Measurements from ENCODE around the gene HSPB7.
A peak's percentile ranks its signal among the peaks of the same experiment; 100 is the strongest.

HSPB7 gene

DNA sequence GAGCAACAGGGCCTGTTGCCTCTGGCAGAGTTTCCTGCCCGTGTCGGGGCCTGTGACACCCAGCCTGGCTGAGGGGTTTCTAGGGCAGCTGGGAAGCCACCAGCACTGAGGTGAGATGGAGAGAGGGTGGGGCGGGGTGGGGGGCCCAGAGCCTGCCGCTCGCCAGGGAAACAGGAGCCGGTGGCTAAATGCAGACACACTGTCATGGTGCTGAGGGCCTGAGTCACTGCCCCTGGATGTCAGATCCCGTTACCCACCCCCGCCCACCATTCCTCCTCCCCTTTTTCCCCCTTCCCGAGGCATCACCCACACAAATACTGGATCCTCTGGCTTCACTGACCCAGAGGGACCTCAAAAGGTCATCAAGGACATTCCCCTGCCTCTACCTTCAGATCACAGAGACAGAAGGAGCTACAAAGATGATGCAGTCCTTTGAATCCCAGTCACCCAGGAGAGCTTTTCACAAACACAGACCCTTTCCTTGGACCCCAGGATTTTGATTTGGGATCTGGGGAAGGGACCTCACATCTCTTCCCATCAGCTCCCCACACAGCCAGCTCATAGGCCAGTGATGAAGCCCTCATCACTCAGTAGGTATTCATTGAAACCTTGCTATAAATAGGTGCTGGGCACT is 1.9 kb upstream of the HSPB7 start:
- Histone ChIP-seq H3K9me3 (ENCODE audit: insufficient read depth, low read length, severe bottlenecking) (no peaks in the 10 kb centered on the region), H3K4me1 (ENCODE audit: insufficient read depth, low read length) (no peaks in the 10 kb centered on the region), H3K4me2 (ENCODE audit: insufficient read depth, low read length) (no peak overlapping the region), H3K27ac (ENCODE audit: low read length) (no peak overlapping the region), H3K36me3 (ENCODE audit: insufficient read depth, low read length) (no peaks in the 10 kb centered on the region), H2AFZ (ENCODE audit: low read depth, low read length) (no peak overlapping the region), H3K9ac (ENCODE audit: low read depth, low read length) (no peak overlapping the region), H3K27me3 (ENCODE audit: insufficient read depth, low read length, poor library complexity) (peaks cover 17% of the 10 kb centered on the region), H3K4me3 (ENCODE audit: low read depth in 1 of 2, low read length in 2 of 2) (no peak overlapping the region), H4K20me1 (ENCODE audit: insufficient read depth, low read length) (peaks cover 6% of the 10 kb centered on the region), H3K79me2 (ENCODE audit: insufficient read depth, low read length) (no peaks in the 10 kb centered on the region)
- TF ChIP-seq, protein P1, sequence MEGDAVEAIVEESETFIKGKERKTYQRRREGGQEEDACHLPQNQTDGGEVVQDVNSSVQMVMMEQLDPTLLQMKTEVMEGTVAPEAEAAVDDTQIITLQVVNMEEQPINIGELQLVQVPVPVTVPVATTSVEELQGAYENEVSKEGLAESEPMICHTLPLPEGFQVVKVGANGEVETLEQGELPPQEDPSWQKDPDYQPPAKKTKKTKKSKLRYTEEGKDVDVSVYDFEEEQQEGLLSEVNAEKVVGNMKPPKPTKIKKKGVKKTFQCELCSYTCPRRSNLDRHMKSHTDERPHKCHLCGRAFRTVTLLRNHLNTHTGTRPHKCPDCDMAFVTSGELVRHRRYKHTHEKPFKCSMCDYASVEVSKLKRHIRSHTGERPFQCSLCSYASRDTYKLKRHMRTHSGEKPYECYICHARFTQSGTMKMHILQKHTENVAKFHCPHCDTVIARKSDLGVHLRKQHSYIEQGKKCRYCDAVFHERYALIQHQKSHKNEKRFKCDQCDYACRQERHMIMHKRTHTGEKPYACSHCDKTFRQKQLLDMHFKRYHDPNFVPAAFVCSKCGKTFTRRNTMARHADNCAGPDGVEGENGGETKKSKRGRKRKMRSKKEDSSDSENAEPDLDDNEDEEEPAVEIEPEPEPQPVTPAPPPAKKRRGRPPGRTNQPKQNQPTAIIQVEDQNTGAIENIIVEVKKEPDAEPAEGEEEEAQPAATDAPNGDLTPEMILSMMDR (IDR thresholded peaks at IDR 0.05; ENCODE audit: borderline replicate concordance, extremely low read depth, low read length, poor library complexity, severe bottlenecking): no peak
- no peak for TF ChIP-seq EZH2 (IDR thresholded peaks at IDR 0.05; ENCODE audit: borderline replicate concordance, low read depth, low read length, severe bottlenecking)
- ATAC-seq (ENCODE audit: insufficient read depth, low read depth) (0 out of 3 replicates have a peak, but pooled peaks have one; percentile 27), DNase-seq (no peak)

DNA sequence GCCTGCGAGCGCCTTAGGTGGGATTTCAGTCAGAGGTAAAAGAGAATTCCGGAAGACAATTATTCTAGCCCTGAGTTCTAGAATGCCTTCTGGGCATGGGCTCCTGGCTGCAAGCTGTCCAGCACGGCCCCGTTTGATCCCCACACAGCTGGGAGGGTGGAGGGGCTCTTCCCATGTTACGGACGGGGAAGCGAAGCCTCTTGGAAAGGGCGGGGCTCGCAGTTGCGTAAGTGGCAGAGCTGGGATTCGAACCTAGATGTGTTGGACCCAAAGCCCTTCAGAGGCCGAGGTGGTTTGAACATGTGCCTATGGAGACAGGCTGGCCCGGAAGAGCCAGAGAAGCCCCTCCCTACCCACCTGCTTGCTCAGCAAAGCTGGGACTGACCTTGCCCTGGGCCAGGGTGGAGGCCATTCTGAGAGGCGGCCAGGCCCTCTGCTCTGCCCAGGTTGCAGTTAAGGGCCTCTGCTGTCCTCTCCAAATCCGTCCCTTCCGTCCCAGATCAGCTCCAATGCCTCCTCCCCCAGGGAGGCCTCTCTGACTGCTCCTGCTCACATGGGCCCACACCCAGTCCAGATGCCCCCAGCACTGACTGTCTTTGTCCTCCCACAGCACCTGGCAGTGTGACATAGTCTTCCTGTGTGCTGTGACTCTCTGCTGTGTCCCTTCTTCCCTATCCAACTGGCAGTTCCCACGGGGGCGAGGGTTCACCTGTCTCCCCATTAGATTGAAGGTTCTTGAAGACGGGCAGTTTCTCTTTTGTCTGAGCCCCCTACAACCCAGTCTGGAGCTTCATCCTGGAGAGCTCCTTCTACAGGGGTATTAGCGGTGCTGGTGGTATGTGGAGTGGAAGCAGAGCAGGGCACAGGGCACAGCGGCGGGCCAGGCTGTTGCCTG is 1.2 kb upstream of the HSPB7 start:
- H3K4me3 ChIP-seq (ENCODE audit: low read depth in 1 of 2, low read length in 2 of 2): no peak overlapping the region
- TF ChIP-seq, protein P1 (IDR thresholded peaks at IDR 0.05; ENCODE audit: borderline replicate concordance, extremely low read depth, low read length, poor library complexity, severe bottlenecking): no peak
- TF ChIP-seq EZH2 (IDR thresholded peaks at IDR 0.05; ENCODE audit: borderline replicate concordance, low read depth, low read length, severe bottlenecking): no peak

DNA sequence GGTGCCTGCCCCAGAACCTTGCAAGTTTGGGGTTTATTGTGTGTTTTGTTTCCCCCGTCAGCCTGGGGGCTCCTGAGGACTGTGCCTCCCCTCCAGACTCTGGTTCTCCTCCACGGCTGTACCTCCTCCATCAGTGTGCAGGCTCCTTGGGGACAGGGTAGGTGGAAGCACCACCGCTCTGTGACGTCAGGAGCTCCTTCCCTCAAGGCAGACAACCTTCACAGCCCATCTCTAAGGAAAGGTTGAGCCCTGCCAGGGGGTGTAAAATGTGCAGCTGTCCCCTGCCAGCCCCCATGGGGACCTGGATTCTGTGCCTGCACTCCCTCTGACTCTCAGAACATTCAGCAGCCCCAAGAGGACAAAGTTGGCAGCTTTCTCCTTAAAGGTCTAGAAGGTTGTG is 465 bp upstream of the HSPB7 start:
- no peaks in the 10 kb centered on the region for H3K36me3 ChIP-seq (ENCODE audit: insufficient read depth, low read length)
- H3K79me2 ChIP-seq (ENCODE audit: insufficient read depth, low read length): no peaks in the 10 kb centered on the region
- H3K9me3 ChIP-seq (ENCODE audit: insufficient read depth, low read length, severe bottlenecking): no peaks in the 10 kb centered on the region
- TF ChIP-seq, protein P1 (IDR thresholded peaks at IDR 0.05; ENCODE audit: borderline replicate concordance, extremely low read depth, low read length, poor library complexity, severe bottlenecking): no peak
- no peak for TF ChIP-seq EZH2 (IDR thresholded peaks at IDR 0.05; ENCODE audit: borderline replicate concordance, low read depth, low read length, severe bottlenecking)
- no peak for ATAC-seq (ENCODE audit: insufficient read depth, low read depth)
- no peak overlapping the region for H2AFZ ChIP-seq (ENCODE audit: low read depth, low read length)
- no peak for DNase-seq
- no peaks in the 10 kb centered on the region for H3K4me1 ChIP-seq (ENCODE audit: insufficient read depth, low read length)
- H3K27ac ChIP-seq (ENCODE audit: low read length): no peak overlapping the region
- peaks cover 17% of the 10 kb centered on the region for H3K27me3 ChIP-seq (ENCODE audit: insufficient read depth, low read length, poor library complexity)
- H3K9ac ChIP-seq (ENCODE audit: low read depth, low read length): no peak overlapping the region
- no peak overlapping the region for H3K4me3 ChIP-seq (ENCODE audit: low read depth in 1 of 2, low read length in 2 of 2)
- H3K4me2 ChIP-seq (ENCODE audit: insufficient read depth, low read length): no peak overlapping the region
- peaks cover 6% of the 10 kb centered on the region for H4K20me1 ChIP-seq (ENCODE audit: insufficient read depth, low read length)

More for the DNA sequence above, 1.2 kb upstream of the HSPB7 start:
- no peak overlapping the region for H2AFZ ChIP-seq (ENCODE audit: low read depth, low read length)
- no peak overlapping the region for H3K27ac ChIP-seq (ENCODE audit: low read length)
- H3K79me2 ChIP-seq (ENCODE audit: insufficient read depth, low read length): no peaks in the 10 kb centered on the region
- no peak for DNase-seq
- no peak overlapping the region for H3K4me2 ChIP-seq (ENCODE audit: insufficient read depth, low read length)
- no peak for ATAC-seq (ENCODE audit: insufficient read depth, low read depth)
- H3K4me1 ChIP-seq (ENCODE audit: insufficient read depth, low read length): no peaks in the 10 kb centered on the region
- H3K27me3 ChIP-seq (ENCODE audit: insufficient read depth, low read length, poor library complexity): peaks cover 17% of the 10 kb centered on the region
- H3K9me3 ChIP-seq (ENCODE audit: insufficient read depth, low read length, severe bottlenecking): no peaks in the 10 kb centered on the region
- H3K36me3 ChIP-seq (ENCODE audit: insufficient read depth, low read length): no peaks in the 10 kb centered on the region
- H4K20me1 ChIP-seq (ENCODE audit: insufficient read depth, low read length): peaks cover 6% of the 10 kb centered on the region
- no peak overlapping the region for H3K9ac ChIP-seq (ENCODE audit: low read depth, low read length)

All from DND-41 (cell line).